HEK293T (cell line): Measurements from ENCODE around the gene CATSPERD.

Source experiments
- ARNT ChIP-seq: fragments of 450-650 bp; IDR thresholded peaks from 2 replicates; pipeline ENCODE4 v1.6.1; 2017; ENCODE audit warnings: mild to moderate bottlenecking
- BHLHE40 ChIP-seq: fragments of 450-650 bp; IDR thresholded peaks from 2 replicates; pipeline ENCODE4 v1.6.1; 2016; ENCODE audit warnings: mild to moderate bottlenecking, moderate library complexity, borderline replicate concordance
- ELF4 ChIP-seq: fragments of 450-650 bp; IDR thresholded peaks from 2 replicates; pipeline ENCODE4 v1.6.1; 2017; ENCODE audit warnings: antibody characterized with exemption
- FOXK2 ChIP-seq: fragments of 450-650 bp; IDR thresholded peaks from 2 replicates; pipeline ENCODE4 v1.6.1; 2016; ENCODE audit warnings: mild to moderate bottlenecking
- HDGF ChIP-seq: fragments of 450-650 bp; IDR thresholded peaks from 2 replicates; pipeline ENCODE4 v1.6.1; 2017; ENCODE audit warnings: antibody characterized with exemption, borderline replicate concordance
- L3MBTL2 ChIP-seq: fragments of 450-650 bp; conservative IDR thresholded peaks from 2 replicates; pipeline ENCODE4 v1.6.1; 2016; ENCODE audit warnings: mild to moderate bottlenecking
- NFRKB ChIP-seq: fragments of 450-650 bp; IDR thresholded peaks from 2 replicates; pipeline ENCODE4 v1.6.1; 2016; ENCODE audit warnings: mild to moderate bottlenecking, moderate library complexity
- SP1 ChIP-seq: fragments of 450-650 bp; IDR thresholded peaks from 2 replicates; pipeline ENCODE4 v1.6.1; 2017
- TARDBP ChIP-seq: fragments of 450-650 bp; IDR thresholded peaks from 2 replicates; pipeline ENCODE4 v1.6.1; 2016
- ZNF384 ChIP-seq: fragments of 450-650 bp; IDR thresholded peaks from 2 replicates; pipeline ENCODE4 v1.6.1; 2016
- TF ChIP-seq, protein P1 (sequence below): fragments of 450-650 bp; IDR thresholded peaks from 2 replicates; pipeline ENCODE4 v1.6.1; 2016

DNA sequence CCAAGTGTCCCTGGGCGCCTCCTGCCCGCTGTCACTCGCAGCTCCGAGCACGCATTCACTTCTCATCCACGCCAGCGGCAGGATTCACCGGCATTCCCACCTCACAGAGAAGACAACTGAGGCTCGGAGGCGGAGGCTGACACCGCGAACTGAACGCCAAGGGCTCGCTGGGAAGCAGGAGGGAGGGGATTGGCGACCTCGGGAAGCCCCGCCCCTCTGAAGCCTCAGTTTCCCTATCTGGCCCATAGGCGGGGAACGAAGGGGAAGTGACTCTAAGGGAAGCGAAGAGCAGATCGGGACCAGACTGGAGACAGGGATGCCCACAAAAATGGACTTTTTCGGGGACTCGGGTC, 40.4 kb upstream of the CATSPERD start:
- TF ChIP-seq HDGF: no peak
- TF ChIP-seq FOXK2: no peak
- TF ChIP-seq ARNT: no peak
- TF ChIP-seq L3MBTL2: peak; percentile 32; the same call in 1 of the 2 replicates
- TF ChIP-seq BHLHE40: no peak
- no peak for TF ChIP-seq ZNF384
- TF ChIP-seq NFRKB: no peak
- TF ChIP-seq SP1: no peak
- no peak for TF ChIP-seq ELF4
- TF ChIP-seq, protein P1, sequence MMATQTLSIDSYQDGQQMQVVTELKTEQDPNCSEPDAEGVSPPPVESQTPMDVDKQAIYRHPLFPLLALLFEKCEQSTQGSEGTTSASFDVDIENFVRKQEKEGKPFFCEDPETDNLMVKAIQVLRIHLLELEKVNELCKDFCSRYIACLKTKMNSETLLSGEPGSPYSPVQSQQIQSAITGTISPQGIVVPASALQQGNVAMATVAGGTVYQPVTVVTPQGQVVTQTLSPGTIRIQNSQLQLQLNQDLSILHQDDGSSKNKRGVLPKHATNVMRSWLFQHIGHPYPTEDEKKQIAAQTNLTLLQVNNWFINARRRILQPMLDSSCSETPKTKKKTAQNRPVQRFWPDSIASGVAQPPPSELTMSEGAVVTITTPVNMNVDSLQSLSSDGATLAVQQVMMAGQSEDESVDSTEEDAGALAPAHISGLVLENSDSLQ: no peak
- no peak; the same call in 1 of the 2 replicates for TF ChIP-seq TARDBP
